Measurements from ENCODE around the gene FAF1. TPM values are rescaled to one million over a fixed set of nuclear protein-coding genes. Genes with fewer than 3 reads are reported as not detected.

The FAF1 gene
- total and polyA plus RNA-seq, 9 of the 15 experiments (the other 6 are each of a cell fraction or from before 2014, with no cell fraction given), result 48.7 to 225 (median 118) TPM

- no peaks in the 10 kb centered on the region for H3K9me3 ChIP-seq (replicated peaks; ENCODE audit: control insufficient read depth, insufficient read depth, low read depth, low read length)
- H3K79me2 ChIP-seq (ENCODE audit: control insufficient read depth, insufficient read depth, low read length), result no peaks in the 10 kb centered on the region
- no peaks in the 10 kb centered on the region for H3K4me1 ChIP-seq (replicated peaks in 1 of 2; ENCODE audit: control insufficient read depth in 2 of 2, insufficient read depth in 2 of 2, low read length in 2 of 2)
- TF ChIP-seq TGIF2 (CRISPR knock-in tag; IDR thresholded peaks at IDR 0.05), result no peak
- no peak for TF ChIP-seq HDAC8 (tag; IDR thresholded peaks at IDR 0.05)
- 0 out of 2 replicates have a peak, but pooled peaks have one; percentile 1 for TF ChIP-seq NFE2 (IDR thresholded peaks at IDR 0.05; ENCODE audit: low read depth)
- no peak overlapping the region for H3K27ac ChIP-seq (ENCODE audit: extremely low read depth, low read depth, low read length)
- H3K9ac ChIP-seq (ENCODE audit: insufficient read depth in 1 of 2, low read depth in 2 of 2, low read length in 2 of 2), result no peak overlapping the region
- intact Hi-C loops (cut with micrococcal nuclease), result no loop called here
- H3K36me3 ChIP-seq (ENCODE audit: control insufficient read depth, insufficient read depth, low read length), result peaks cover 60% of the 10 kb centered on the region
- no peak overlapping the region for H3K4me2 ChIP-seq (ENCODE audit: insufficient read depth, low read length)
- no peak overlapping the region for H3K4me3 ChIP-seq
- H3K27me3 ChIP-seq (ENCODE audit: control insufficient read depth in 2 of 2, insufficient read depth in 2 of 2, low read length in 2 of 2), result no peaks in the 10 kb centered on the region
- in situ Hi-C loops (cut with MboI), result no loop called here
- no TSS peak for BruUV-seq (replicated peaks)
- H3K9me1 ChIP-seq (ENCODE audit: control insufficient read depth, insufficient read depth, low read length), result no peaks in the 10 kb centered on the region
- DNase-seq (ENCODE audit: extremely low read depth in 1 of 4, low spot score in 3 of 4) (peak in 1 of 4 experiments; percentile 7), FAIRE-seq (no peak), ATAC-seq (peak; percentile 61)
- no peaks in the 10 kb centered on the region for H4K20me1 ChIP-seq (replicated peaks; ENCODE audit: control insufficient read depth, insufficient read depth, low read length)
- WGBS (ENCODE audit: insufficient coverage, low coverage, missing lambda C conversion rate), result 71% methylated on average over 3 of the region's 3 CpGs
- ChIA-PET POLR2A (interaction anchor here (1.0 kb wide), 1 partner anchor 9 kb away, joined by 3 read pairs; no protein-coding TSS in a partner anchor), CTCF (ENCODE audit: low intra/inter-chr PET ratio) (no interaction called here)
- H2AFZ ChIP-seq (ENCODE audit: low read depth, low read length), result no peak overlapping the region
Measured at GRCh38 chr1:50471967-50472366, 488.1 kb downstream of the FAF1 start.

DNA sequence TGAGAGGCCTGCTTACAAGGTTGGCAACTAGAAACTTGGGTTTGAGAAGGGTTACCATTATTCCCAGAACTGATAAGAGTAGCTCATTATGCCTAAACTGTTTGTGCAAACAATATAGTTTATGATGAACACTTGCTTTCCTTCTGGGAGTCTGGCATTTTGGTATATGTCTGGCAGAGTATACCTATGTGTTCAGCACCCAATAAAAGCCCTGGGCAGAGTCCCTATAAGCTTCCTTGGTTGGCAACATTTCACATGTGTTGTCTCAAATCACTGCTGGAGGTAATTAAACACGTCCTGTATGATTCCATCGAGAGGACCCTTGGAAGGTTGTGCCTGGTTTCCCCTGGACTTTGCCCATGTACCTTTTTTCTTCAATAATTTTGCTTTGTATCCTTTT, 497.1 kb downstream of the FAF1 start:
- intact Hi-C loops (cut with micrococcal nuclease), result no loop called here
- H3K27ac ChIP-seq (ENCODE audit: extremely low read depth, low read depth, low read length), result no peak overlapping the region
- peaks cover 51% of the 10 kb centered on the region for H3K36me3 ChIP-seq (ENCODE audit: control insufficient read depth, insufficient read depth, low read length)
- DNase-seq (ENCODE audit: extremely low read depth in 1 of 4, low spot score in 3 of 4) (no peak), ATAC-seq (no peak), FAIRE-seq (no peak)
- no peak overlapping the region for H3K9ac ChIP-seq (ENCODE audit: insufficient read depth in 1 of 2, low read depth in 2 of 2, low read length in 2 of 2)
- ChIA-PET POLR2A (no interaction called here), CTCF (ENCODE audit: low intra/inter-chr PET ratio) (no interaction called here)
- H3K9me1 ChIP-seq (ENCODE audit: control insufficient read depth, insufficient read depth, low read length), result no peaks in the 10 kb centered on the region
- 82% methylated on average over 2 of the region's 2 CpGs for WGBS (ENCODE audit: insufficient coverage, low coverage, missing lambda C conversion rate)
- in situ Hi-C loops (cut with MboI), result no loop called here
- no TSS peak for BruUV-seq (replicated peaks)
- no peaks in the 10 kb centered on the region for H3K79me2 ChIP-seq (ENCODE audit: control insufficient read depth, insufficient read depth, low read length)
- H3K27me3 ChIP-seq (ENCODE audit: control insufficient read depth in 2 of 2, insufficient read depth in 2 of 2, low read length in 2 of 2), result no peaks in the 10 kb centered on the region
- H3K9me3 ChIP-seq (replicated peaks; ENCODE audit: control insufficient read depth, insufficient read depth, low read depth, low read length), result no peaks in the 10 kb centered on the region
- H4K20me1 ChIP-seq (replicated peaks; ENCODE audit: control insufficient read depth, insufficient read depth, low read length), result no peaks in the 10 kb centered on the region
- no peak overlapping the region for H2AFZ ChIP-seq (ENCODE audit: low read depth, low read length)
- no peak overlapping the region for H3K4me3 ChIP-seq
- H3K4me2 ChIP-seq (ENCODE audit: insufficient read depth, low read length), result no peak overlapping the region
- no peaks in the 10 kb centered on the region for H3K4me1 ChIP-seq (replicated peaks in 1 of 2; ENCODE audit: control insufficient read depth in 2 of 2, insufficient read depth in 2 of 2, low read length in 2 of 2)
- TF ChIP-seq ARNT (IDR thresholded peaks at IDR 0.05), result no peak
- no peak for TF ChIP-seq ZBTB9 (CRISPR knock-in tag; IDR thresholded peaks at IDR 0.05)
- TF ChIP-seq YY1 (IDR thresholded peaks at IDR 0.05; ENCODE audit: borderline replicate concordance in 1 of 3, control insufficient read depth in 1 of 3, extremely low read depth in 1 of 3, insufficient read depth in 3 of 3, insufficient read length in 1 of 3, insufficient replicate concordance in 2 of 3, low read depth in 1 of 3, low read length in 2 of 3), result no peak
- TF ChIP-seq ZNF778 (CRISPR knock-in tag; IDR thresholded peaks at IDR 0.05), result no peak
- TF ChIP-seq PRPF4 (IDR thresholded peaks at IDR 0.05; ENCODE audit: insufficient read depth, low read depth, low read length, poor library complexity, severe bottlenecking), result no peak
- no peak for TF ChIP-seq MAZ (CRISPR knock-in tag; conservative IDR thresholded peaks at IDR 0.05 in 1 of 2, IDR thresholded peaks at IDR 0.05 in 1 of 2)
- no peak for TF ChIP-seq RHOXF2B (CRISPR knock-in tag; conservative IDR thresholded peaks at IDR 0.05)
- TF ChIP-seq BHLHE40 (IDR thresholded peaks at IDR 0.05; ENCODE audit: low read length), result no peak
- no peak for TF ChIP-seq JUND (IDR thresholded peaks at IDR 0.05; ENCODE audit: borderline replicate concordance, low read depth, low read length)
- TF ChIP-seq JUND (tag; IDR thresholded peaks at IDR 0.05; ENCODE audit: borderline replicate concordance, low read depth, low read length), result no peak
- TF ChIP-seq ZNF175 (CRISPR knock-in tag; IDR thresholded peaks at IDR 0.05; ENCODE audit: low read depth), result no peak

Data from K562 (cell line).